HG03196 (cell line): Measurements from ENCODE around the gene EIF2B4.
"Not testable (repeated sequence)": the region's sequence is repeated elsewhere in the genome, so short reads cannot be mapped to it uniquely, and the experiment has no call there.

Source experiments
- ATAC-seq: cut with Tn5 transposase; IDR thresholded peaks from one replicate; pipeline ENCODE4 v1.9.1; 2021; ENCODE audit not compliant: unreplicated experiment

The EIF2B4 gene

GRCh38 chr2:27350106-27350693, 19.9 kb downstream of the EIF2B4 start:
- ATAC-seq = no peak

GRCh38 chr2:27347641-27348040, 22.5 kb downstream of the EIF2B4 start:
- ATAC-seq = no peak

- no peak for ATAC-seq
Observed at GRCh38 chr2:27336173-27336572, 34.0 kb downstream of the EIF2B4 start.

- no peak for ATAC-seq
Observed at GRCh38 chr2:27335311-27335710, 34.8 kb downstream of the EIF2B4 start.

- ATAC-seq = no peak
Observed at GRCh38 chr2:27324720-27325119, 45.4 kb downstream of the EIF2B4 start.

- ATAC-seq = no peak
Observed at GRCh38 chr2:27323596-27324285, 46.4 kb downstream of the EIF2B4 start.

GRCh38 chr2:27322766-27323595, 47.2 kb downstream of the EIF2B4 start, which contains the start of gene MPV17:
TSS of gene MPV17 (minus strand) at chr2:27323097. CDS start at chr2:27322517, 580 bp downstream.
- peak; percentile 79 for ATAC-seq

- no peak for ATAC-seq
Observed at GRCh38 chr2:27322301-27322765, 47.8 kb downstream of the EIF2B4 start.

GRCh38 chr2:27320958-27321543, 49.1 kb downstream of the EIF2B4 start:
- no peak for ATAC-seq

GRCh38 chr2:27319839-27320238, 50.3 kb downstream of the EIF2B4 start:
- ATAC-seq = not testable (repeated sequence)

- no peak for ATAC-seq
Observed at GRCh38 chr2:27316655-27317412, 53.3 kb downstream of the EIF2B4 start.

GRCh38 chr2:27315122-27315521, 55.0 kb downstream of the EIF2B4 start:
- ATAC-seq = no peak

GRCh38 chr2:27314709-27315108, 55.4 kb downstream of the EIF2B4 start:
- no peak for ATAC-seq
